HepG2 (cell line): ENCODE results near the gene KMT2A. TPM values are rescaled to one million over a fixed set of nuclear protein-coding genes. Genes with fewer than 3 reads are reported as not detected.

ENCODE experiments used
- ATAC-seq: fragments of 200-7000 bp; cut with Tn5 transposase; 3 replicates; pipeline ENCODE4 v1.9.1; 2020; ENCODE audit warnings: mild to moderate bottlenecking, moderate library complexity
- BruUV-seq: library from RNA; stranded (reverse); fragments of 400-500 nt; replicated peaks from 2 replicates; lab custom pipeline; 2021; lab: Mats Ljungman, UMichigan
- CTCF ChIA-PET: fragments of 300-600 bp; formaldehyde crosslinking; extraction: SDS; loops from one replicate; lab custom pipeline; 2021; ENCODE audit warnings: low total read pairs, inconsistent platforms, low intra/inter-chr PET ratio; lab: Yijun Ruan, JAX
- POLR2A ChIA-PET: fragments of 350-600 bp; sonication (Branson Sonifier 250); formaldehyde crosslinking; loops from one replicate; lab custom pipeline; 2020; ENCODE audit warnings: antibody characterized with exemption, inconsistent platforms; lab: Yijun Ruan, JAX
- DNase-seq: peaks from one replicate; pipeline ENCODE4 v3.0.0-alpha.2; 2015; ENCODE audit warnings: low spot score
- FAIRE-seq: peaks from 3 replicates; lab custom pipeline; 2011; peaks lifted over from hg19 to GRCh38; lab: Jason Lieb, UNC
- H2AFZ ChIP-seq: one replicate; pipeline ENCODE4 v1.6.1; 2011; ENCODE audit warnings: low read length, inconsistent platforms
- H3K27ac ChIP-seq: fragments of 300-600 bp; 3 replicates; pipeline ENCODE4 v1.8.0; 2011; ENCODE audit warnings: mixed run types, mild to moderate bottlenecking, mixed read lengths, low read length, inconsistent platforms; ENCODE audit not compliant: insufficient read depth; ENCODE audit errors: extremely low read length
- H3K27me3 ChIP-seq, 2 experiments: fragments of 200-600 bp in 1 of 2; 2 replicates in 1 of 2; 3 replicates in 1 of 2; pipeline versions ENCODE4 v1.6.0 to v1.8.0; 2011; ENCODE audit warnings: low read length in 2 of 2, mild to moderate bottlenecking in 2 of 2, moderate library complexity in 2 of 2, inconsistent platforms in 1 of 2; ENCODE audit not compliant: insufficient read depth in 2 of 2, control insufficient read depth in 1 of 2
- H3K36me3 ChIP-seq, 2 experiments: fragments of 200-600 bp in 1 of 2; replicated peaks in 1 of 2; 2 replicates in 1 of 2; 3 replicates in 1 of 2; pipeline versions ENCODE4 v1.5.1 to v1.8.0; 2011; ENCODE audit warnings: low read length in 2 of 2, inconsistent platforms in 1 of 2; ENCODE audit not compliant: insufficient read depth in 2 of 2, control insufficient read depth in 1 of 2
- H3K4me1 ChIP-seq: 2 replicates; pipeline ENCODE4 v1.5.1; 2012; ENCODE audit warnings: low read length, inconsistent platforms; ENCODE audit not compliant: insufficient read depth
- H3K4me2 ChIP-seq: 2 replicates; pipeline ENCODE4 v1.6.0; 2011; ENCODE audit warnings: low read depth, low read length, inconsistent platforms
- H3K4me3 ChIP-seq, 3 experiments: fragments of 200-600 bp in 1 of 3; sonication (generic), shearing (Covaris generic) in 1 of 3; replicated peaks in 1 of 3; 2 replicates each; pipeline ENCODE4 v1.5.1; 2011 to 2016; ENCODE audit warnings: low read length in 3 of 3, inconsistent platforms in 2 of 3, low read depth in 2 of 3, mild to moderate bottlenecking in 2 of 3, control low read depth in 1 of 3, mixed read lengths in 1 of 3; ENCODE audit not compliant: insufficient read depth in 1 of 3
- H3K79me2 ChIP-seq: one replicate; pipeline ENCODE4 v1.6.1; 2011; ENCODE audit warnings: low read length, inconsistent platforms; ENCODE audit not compliant: insufficient read depth
- H3K9ac ChIP-seq: 2 replicates; pipeline ENCODE4 v1.6.0; 2011; ENCODE audit warnings: mild to moderate bottlenecking, low read depth, low read length, inconsistent platforms; ENCODE audit not compliant: insufficient read depth
- H3K9me3 ChIP-seq: 2 replicates; pipeline ENCODE4 v1.5.1; 2012; ENCODE audit warnings: mild to moderate bottlenecking, low read length
- H4K20me1 ChIP-seq: 2 replicates; pipeline ENCODE4 v1.6.0; 2011; ENCODE audit warnings: inconsistent platforms, mild to moderate bottlenecking, low read length, moderate library complexity; ENCODE audit not compliant: insufficient read depth
- ATF7 ChIP-seq, 2 experiments: fragments of 450-650 bp in 1 of 2; sonication (generic) in 1 of 2; formaldehyde crosslinking in 1 of 2; IDR thresholded peaks; 2 replicates each; pipeline versions ENCODE4 v1.4.0 to v1.6.1; 2016 to 2020; ENCODE audit warnings: antibody characterized with exemption in 1 of 2, mild to moderate bottlenecking in 1 of 2, missing genetic modification reagents in 1 of 2
- E2F5 ChIP-seq: sonication (generic); formaldehyde crosslinking; conservative IDR thresholded peaks from 2 replicates; pipeline ENCODE4 v1.4.0; 2020; ENCODE audit warnings: missing genetic modification reagents
- EEA1 ChIP-seq: sonication (generic); formaldehyde crosslinking; IDR thresholded peaks from 2 replicates; pipeline ENCODE4 v1.5.1; 2020; ENCODE audit warnings: mild to moderate bottlenecking, missing genetic modification reagents, borderline replicate concordance
- MAFG ChIP-seq: sonication (generic); formaldehyde crosslinking; IDR thresholded peaks from 2 replicates; pipeline ENCODE4 v1.5.1; 2020; ENCODE audit warnings: mild to moderate bottlenecking, missing genetic modification reagents
- MATR3 ChIP-seq: sonication (generic); formaldehyde crosslinking; IDR thresholded peaks from 2 replicates; pipeline ENCODE4 v1.4.0; 2020; ENCODE audit warnings: missing genetic modification reagents
- MAX ChIP-seq: IDR thresholded peaks from 2 replicates; pipeline ENCODE4 v1.6.1; 2012; ENCODE audit warnings: inconsistent platforms
- MED1 ChIP-seq: sonication (generic); formaldehyde crosslinking; IDR thresholded peaks from 2 replicates; pipeline ENCODE4 v1.4.0; 2020; ENCODE audit warnings: missing genetic modification reagents
- MED13 ChIP-seq: sonication (generic); formaldehyde crosslinking; IDR thresholded peaks from 2 replicates; pipeline ENCODE4 v1.5.0; 2020; ENCODE audit warnings: missing genetic modification reagents
- NFRKB ChIP-seq: fragments of 450-650 bp; IDR thresholded peaks from 2 replicates; pipeline ENCODE4 v1.6.1; 2017
- NR2F1 ChIP-seq, 2 experiments: fragments of 450-650 bp in 1 of 2; formaldehyde crosslinking in 1 of 2; IDR thresholded peaks; 2 replicates each; pipeline versions ENCODE4 v1.5.0 to v1.6.1; 2016 to 2020; ENCODE audit warnings: mild to moderate bottlenecking in 1 of 2, missing compliant biosample characterization in 1 of 2, missing genetic modification reagents in 1 of 2, moderate library complexity in 1 of 2
- RXRA ChIP-seq: sonication (generic); formaldehyde crosslinking; IDR thresholded peaks from 2 replicates; pipeline ENCODE4 v1.5.1; 2020; ENCODE audit warnings: missing genetic modification reagents
- SETDB1 ChIP-seq: sonication (generic); formaldehyde crosslinking; IDR thresholded peaks from 2 replicates; pipeline ENCODE4 v1.5.1; 2020; ENCODE audit warnings: missing genetic modification reagents, mild to moderate bottlenecking, borderline replicate concordance
- TBX2 ChIP-seq: sonication (generic); formaldehyde crosslinking; IDR thresholded peaks from 2 replicates; pipeline ENCODE4 v1.5.0; 2020; ENCODE audit warnings: missing genetic modification reagents, mild to moderate bottlenecking, borderline replicate concordance
- ZBTB7A ChIP-seq: sonication (generic); formaldehyde crosslinking; IDR thresholded peaks from 2 replicates; pipeline ENCODE4 v1.8.0; 2022; ENCODE audit warnings: mild to moderate bottlenecking, missing genetic modification reagents
- ZNF24 ChIP-seq: fragments of 450-650 bp; IDR thresholded peaks from 2 replicates; pipeline ENCODE4 v1.6.1; 2017; ENCODE audit warnings: antibody characterized with exemption, mild to moderate bottlenecking
- ZNF570 ChIP-seq: sonication (generic); formaldehyde crosslinking; IDR thresholded peaks from 2 replicates; pipeline ENCODE4 v1.4.0; 2020; ENCODE audit warnings: mild to moderate bottlenecking, missing genetic modification reagents, borderline replicate concordance
- ZNF598 ChIP-seq: sonication (generic); formaldehyde crosslinking; IDR thresholded peaks from 2 replicates; pipeline ENCODE4 v1.5.1; 2020; ENCODE audit warnings: mild to moderate bottlenecking, missing genetic modification reagents, borderline replicate concordance
- ZNF614 ChIP-seq: IDR thresholded peaks from 2 replicates; pipeline ENCODE4 v1.6.1; 2018; ENCODE audit warnings: missing biosample characterization, missing genetic modification reagents, inconsistent platforms, borderline replicate concordance
- ZNF660 ChIP-seq: sonication (generic); formaldehyde crosslinking; IDR thresholded peaks from 2 replicates; pipeline ENCODE4 v1.5.1; 2020; ENCODE audit warnings: mild to moderate bottlenecking, low read depth, missing genetic modification reagents, borderline replicate concordance
- ZNF7 ChIP-seq: IDR thresholded peaks from 2 replicates; pipeline ENCODE4 v1.6.1; 2016; ENCODE audit warnings: missing biosample characterization, missing genetic modification reagents
- ZZZ3 ChIP-seq: sonication (generic); formaldehyde crosslinking; IDR thresholded peaks from 2 replicates; pipeline ENCODE4 v1.4.0; 2020; ENCODE audit warnings: missing genetic modification reagents, mild to moderate bottlenecking, borderline replicate concordance
- WGBS: methylation state at CpG from one replicate; pipeline ENCODE4 v1.1.6; 2017; ENCODE audit warnings: low lambda C conversion rate; 5-methylcytosine and 5-hydroxymethylcytosine counted together
- in situ Hi-C: cut with HindIII; loops from 2 replicates; pipeline ENCODE4 v1.10.0; 2017; ENCODE audit warnings: low pct_unique_long_range_greater_than_20kb; ENCODE audit not compliant: extremely low pct_ligation_motif_present
- intact Hi-C: fragments of 100-400 bp; cut with micrococcal nuclease; formaldehyde crosslinking; loops from one replicate; pipeline ENCODE4 v1.10.0; 2022; ENCODE audit not compliant: unreplicated experiment
- polyA plus RNA-seq, 8 experiments: library from polyadenylated mRNA; depleted of rRNA in 3 of 8; stranded (reverse) in 7 of 8; unstranded in 1 of 8; fragments of >200 nt; fragmentation: Illumina TruSeq in 4 of 8; extraction: Trizol in 4 of 8; gene quantifications; 2 replicates each; pipeline versions ENCODE4 v1.2.1 to v1.2.3, GENCODE V29; 2011 to 2016; ENCODE audit warnings: low read depth in 4 of 8, missing spikeins in 1 of 8, mixed read lengths in 1 of 8; ENCODE audit not compliant: insufficient read depth in 1 of 8
- total RNA-seq, 5 experiments: library from RNA; depleted of rRNA; stranded (reverse); fragments of >200 nt; fragmentation: Illumina TruSeq; extraction: Trizol; gene quantifications; 2 replicates each; pipeline ENCODE4 v1.2.3, GENCODE V29; 2016; ENCODE audit warnings: low read depth in 1 of 5
- TF ChIP-seq, protein P1 (sequence below): sonication (generic); formaldehyde crosslinking; IDR thresholded peaks from 2 replicates; pipeline ENCODE4 v1.4.0; 2020; ENCODE audit warnings: mild to moderate bottlenecking, missing genetic modification reagents
- TF ChIP-seq, protein P2 (sequence below): sonication (generic); formaldehyde crosslinking; IDR thresholded peaks from 2 replicates; pipeline ENCODE4 v1.8.1; 2023; ENCODE audit warnings: missing genetic modification reagents, mild to moderate bottlenecking, borderline replicate concordance

The KMT2A gene
- total and polyA plus RNA-seq, 2 of the 13 experiments (the other 11 are each of a cell fraction or from before 2014, with no cell fraction given), result 12.4 to 20.0 TPM

DNA sequence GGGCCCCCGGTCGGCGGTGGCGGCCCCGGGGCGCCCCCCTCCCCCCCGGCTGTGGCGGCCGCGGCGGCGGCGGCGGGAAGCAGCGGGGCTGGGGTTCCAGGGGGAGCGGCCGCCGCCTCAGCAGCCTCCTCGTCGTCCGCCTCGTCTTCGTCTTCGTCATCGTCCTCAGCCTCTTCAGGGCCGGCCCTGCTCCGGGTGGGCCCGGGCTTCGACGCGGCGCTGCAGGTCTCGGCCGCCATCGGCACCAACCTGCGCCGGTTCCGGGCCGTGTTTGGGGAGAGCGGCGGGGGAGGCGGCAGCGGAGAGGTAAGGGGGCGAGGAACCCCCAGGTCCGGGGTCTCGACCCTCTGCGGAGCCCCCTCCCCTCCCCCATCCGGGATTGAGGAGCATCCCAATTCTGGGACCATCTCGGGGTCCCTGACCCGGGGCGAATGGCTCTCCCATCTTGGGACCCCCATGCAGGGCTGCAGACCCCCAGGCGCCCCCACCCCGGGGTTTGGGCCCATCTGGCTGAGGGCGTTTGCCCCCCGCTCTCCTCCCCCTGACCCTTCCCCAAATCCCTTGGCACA lies 431 bp downstream of the KMT2A start:
- in situ Hi-C loops (no loop called here), intact Hi-C loops (loop anchor here (2.0 kb wide), 1 partner anchor 52 kb away; no protein-coding TSS in a partner anchor)
- Histone ChIP-seq H3K4me3 (peak overlapping the region; percentile 90 to 97 (median 92)), H3K9me3 (no peaks in the 10 kb centered on the region), H3K36me3 (no peaks in the 10 kb centered on the region; a peak in 2 of 5 replicates), H3K79me2 (peaks cover 52% of the 10 kb centered on the region), H3K4me1 (peaks cover 55% of the 10 kb centered on the region), H2AFZ (no peak overlapping the region), H3K9ac (peak overlapping the region; percentile 84), H3K27ac (peak overlapping the region; percentile 63), H4K20me1 (peaks cover 40% of the 10 kb centered on the region), H3K27me3 (no peaks in the 10 kb centered on the region), H3K4me2 (peak overlapping the region; percentile 77)
- 4% methylated on average over 6 of the region's 55 CpGs for WGBS
- ChIA-PET POLR2A (interaction anchor here (1.0 to 2.0 kb wide), 4 partner anchors 11 to 34 kb away, joined by 3 to 20 read pairs (median 4); no protein-coding TSS in a partner anchor), CTCF (no interaction called here)
- FAIRE-seq, result no peak
- BruUV-seq, result no TSS peak
- DNase-seq, result no peak
- ATAC-seq, result no peak
- TF ChIP-seq MAX (no peak), ZZZ3 (CRISPR knock-in tag) (no peak), MED13 (CRISPR knock-in tag) (no peak), ZBTB7A (CRISPR knock-in tag) (peak; percentile 27; the same call in 1 of the 2 replicates), ZNF570 (CRISPR knock-in tag) (no peak), NFRKB (no peak), MAFG (no peak), NR2F1 (CRISPR knock-in tag; IDR thresholded peaks at IDR 0.05) (no peak), EEA1 (no peak), E2F5 (CRISPR knock-in tag) (no peak), ZNF660 (CRISPR knock-in tag) (no peak), ZNF614 (no peak), MATR3 (no peak), MED1 (CRISPR knock-in tag) (no peak), ZNF7 (CRISPR knock-in tag) (no peak), ZNF24 (no peak), SETDB1 (CRISPR knock-in tag) (no peak), RXRA (CRISPR knock-in tag) (no peak), TBX2 (0 out of 2 replicates have a peak, but pooled peaks have one; percentile 32), ATF7 (IDR thresholded peaks at IDR 0.05) (no peak), ATF7 (CRISPR knock-in tag; IDR thresholded peaks at IDR 0.05) (no peak), ZNF598 (CRISPR knock-in tag) (no peak)
- TF ChIP-seq, protein P1, sequence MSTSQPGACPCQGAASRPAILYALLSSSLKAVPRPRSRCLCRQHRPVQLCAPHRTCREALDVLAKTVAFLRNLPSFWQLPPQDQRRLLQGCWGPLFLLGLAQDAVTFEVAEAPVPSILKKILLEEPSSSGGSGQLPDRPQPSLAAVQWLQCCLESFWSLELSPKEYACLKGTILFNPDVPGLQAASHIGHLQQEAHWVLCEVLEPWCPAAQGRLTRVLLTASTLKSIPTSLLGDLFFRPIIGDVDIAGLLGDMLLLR (CRISPR knock-in tag), result no peak
- TF ChIP-seq, protein P2, sequence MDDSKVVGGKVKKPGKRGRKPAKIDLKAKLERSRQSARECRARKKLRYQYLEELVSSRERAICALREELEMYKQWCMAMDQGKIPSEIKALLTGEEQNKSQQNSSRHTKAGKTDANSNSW (CRISPR knock-in tag), result no peak
